HepG2 (cell line): ENCODE results near the gene SPIB. TPM values are rescaled to one million over a fixed set of nuclear protein-coding genes. Genes with fewer than 3 reads are reported as not detected.

Experiments used
- ATAC-seq: fragments of 200-7000 bp; cut with Tn5 transposase; 3 replicates; pipeline ENCODE4 v1.9.1; 2020; ENCODE audit warnings: mild to moderate bottlenecking, moderate library complexity
- BruUV-seq: library from RNA; stranded (reverse); fragments of 400-500 nt; replicated peaks from 2 replicates; lab custom pipeline; 2021; lab: Mats Ljungman, UMichigan
- CTCF ChIA-PET: fragments of 300-600 bp; formaldehyde crosslinking; extraction: SDS; loops from one replicate; lab custom pipeline; 2021; ENCODE audit warnings: low total read pairs, inconsistent platforms, low intra/inter-chr PET ratio; lab: Yijun Ruan, JAX
- POLR2A ChIA-PET: fragments of 350-600 bp; sonication (Branson Sonifier 250); formaldehyde crosslinking; loops from one replicate; lab custom pipeline; 2020; ENCODE audit warnings: antibody characterized with exemption, inconsistent platforms; lab: Yijun Ruan, JAX
- DNase-seq: peaks from one replicate; pipeline ENCODE4 v3.0.0-alpha.2; 2015; ENCODE audit warnings: low spot score
- FAIRE-seq: peaks from 3 replicates; lab custom pipeline; 2011; peaks lifted over from hg19 to GRCh38; lab: Jason Lieb, UNC
- H2AFZ ChIP-seq: one replicate; pipeline ENCODE4 v1.6.1; 2011; ENCODE audit warnings: low read length, inconsistent platforms
- H3K27ac ChIP-seq: fragments of 300-600 bp; 3 replicates; pipeline ENCODE4 v1.8.0; 2011; ENCODE audit warnings: mixed run types, mild to moderate bottlenecking, mixed read lengths, low read length, inconsistent platforms; ENCODE audit not compliant: insufficient read depth; ENCODE audit errors: extremely low read length
- H3K27me3 ChIP-seq, 2 experiments: fragments of 200-600 bp in 1 of 2; 2 replicates in 1 of 2; 3 replicates in 1 of 2; pipeline versions ENCODE4 v1.6.0 to v1.8.0; 2011; ENCODE audit warnings: low read length in 2 of 2, mild to moderate bottlenecking in 2 of 2, moderate library complexity in 2 of 2, inconsistent platforms in 1 of 2; ENCODE audit not compliant: insufficient read depth in 2 of 2, control insufficient read depth in 1 of 2
- H3K36me3 ChIP-seq, 2 experiments: fragments of 200-600 bp in 1 of 2; replicated peaks in 1 of 2; 2 replicates in 1 of 2; 3 replicates in 1 of 2; pipeline versions ENCODE4 v1.5.1 to v1.8.0; 2011; ENCODE audit warnings: low read length in 2 of 2, inconsistent platforms in 1 of 2; ENCODE audit not compliant: insufficient read depth in 2 of 2, control insufficient read depth in 1 of 2
- H3K4me1 ChIP-seq: 2 replicates; pipeline ENCODE4 v1.5.1; 2012; ENCODE audit warnings: low read length, inconsistent platforms; ENCODE audit not compliant: insufficient read depth
- H3K4me2 ChIP-seq: 2 replicates; pipeline ENCODE4 v1.6.0; 2011; ENCODE audit warnings: low read depth, low read length, inconsistent platforms
- H3K4me3 ChIP-seq, 3 experiments: fragments of 200-600 bp in 1 of 3; sonication (generic), shearing (Covaris generic) in 1 of 3; replicated peaks in 1 of 3; 2 replicates each; pipeline ENCODE4 v1.5.1; 2011 to 2016; ENCODE audit warnings: low read length in 3 of 3, inconsistent platforms in 2 of 3, low read depth in 2 of 3, mild to moderate bottlenecking in 2 of 3, control low read depth in 1 of 3, mixed read lengths in 1 of 3; ENCODE audit not compliant: insufficient read depth in 1 of 3
- H3K79me2 ChIP-seq: one replicate; pipeline ENCODE4 v1.6.1; 2011; ENCODE audit warnings: low read length, inconsistent platforms; ENCODE audit not compliant: insufficient read depth
- H3K9ac ChIP-seq: 2 replicates; pipeline ENCODE4 v1.6.0; 2011; ENCODE audit warnings: mild to moderate bottlenecking, low read depth, low read length, inconsistent platforms; ENCODE audit not compliant: insufficient read depth
- H3K9me3 ChIP-seq: 2 replicates; pipeline ENCODE4 v1.5.1; 2012; ENCODE audit warnings: mild to moderate bottlenecking, low read length
- H4K20me1 ChIP-seq: 2 replicates; pipeline ENCODE4 v1.6.0; 2011; ENCODE audit warnings: inconsistent platforms, mild to moderate bottlenecking, low read length, moderate library complexity; ENCODE audit not compliant: insufficient read depth
- CREB3 ChIP-seq: sonication (generic); formaldehyde crosslinking; IDR thresholded peaks from 2 replicates; pipeline ENCODE4 v1.5.0; 2020; ENCODE audit warnings: missing genetic modification reagents
- ETS1 ChIP-seq: sonication (generic); formaldehyde crosslinking; IDR thresholded peaks from 2 replicates; pipeline ENCODE4 v1.4.0; 2020; ENCODE audit warnings: missing genetic modification reagents
- PAXIP1 ChIP-seq: sonication (generic); formaldehyde crosslinking; conservative IDR thresholded peaks from 2 replicates; pipeline ENCODE4 v1.4.0; 2020; ENCODE audit warnings: mild to moderate bottlenecking, missing genetic modification reagents, moderate library complexity
- PBX2 ChIP-seq: IDR thresholded peaks from 2 replicates; pipeline ENCODE4 v1.6.1; 2016; ENCODE audit warnings: control low read depth
- POLR2AphosphoS5 ChIP-seq: IDR thresholded peaks from 2 replicates; pipeline ENCODE4 v1.6.1; 2012; ENCODE audit warnings: low read depth, low read length
- RBM39 ChIP-seq: fragments of 200-400 bp; formaldehyde crosslinking; IDR thresholded peaks from one replicate; pipeline ENCODE4 v1.6.1; 2018; ENCODE audit warnings: antibody characterized with exemption, mild to moderate bottlenecking, low read depth, low read length; ENCODE audit not compliant: poor library complexity, severe bottlenecking
- U2AF2 ChIP-seq: fragments of 200-400 bp; formaldehyde crosslinking; IDR thresholded peaks from 2 replicates; pipeline ENCODE4 v1.6.1; 2017; ENCODE audit warnings: low read depth, mild to moderate bottlenecking, low read length
- ZNF496 ChIP-seq: sonication (generic); formaldehyde crosslinking; IDR thresholded peaks from 2 replicates; pipeline ENCODE4 v1.8.1; 2023; ENCODE audit warnings: mild to moderate bottlenecking, moderate library complexity, missing genetic modification reagents; ENCODE audit not compliant: insufficient replicate concordance
- WGBS: methylation state at CpG from one replicate; pipeline ENCODE4 v1.1.6; 2017; ENCODE audit warnings: low lambda C conversion rate; 5-methylcytosine and 5-hydroxymethylcytosine counted together
- in situ Hi-C: cut with HindIII; loops from 2 replicates; pipeline ENCODE4 v1.10.0; 2017; ENCODE audit warnings: low pct_unique_long_range_greater_than_20kb; ENCODE audit not compliant: extremely low pct_ligation_motif_present
- intact Hi-C: fragments of 100-400 bp; cut with micrococcal nuclease; formaldehyde crosslinking; loops from one replicate; pipeline ENCODE4 v1.10.0; 2022; ENCODE audit not compliant: unreplicated experiment
- polyA plus RNA-seq, 8 experiments: library from polyadenylated mRNA; depleted of rRNA in 3 of 8; stranded (reverse) in 7 of 8; unstranded in 1 of 8; fragments of >200 nt; fragmentation: Illumina TruSeq in 4 of 8; extraction: Trizol in 4 of 8; gene quantifications; 2 replicates each; pipeline versions ENCODE4 v1.2.1 to v1.2.3, GENCODE V29; 2011 to 2016; ENCODE audit warnings: low read depth in 4 of 8, missing spikeins in 1 of 8, mixed read lengths in 1 of 8; ENCODE audit not compliant: insufficient read depth in 1 of 8
- total RNA-seq, 5 experiments: library from RNA; depleted of rRNA; stranded (reverse); fragments of >200 nt; fragmentation: Illumina TruSeq; extraction: Trizol; gene quantifications; 2 replicates each; pipeline ENCODE4 v1.2.3, GENCODE V29; 2016; ENCODE audit warnings: low read depth in 1 of 5

The SPIB gene
- total and polyA plus RNA-seq, 2 of the 13 experiments (the other 11 are each of a cell fraction or from before 2014, with no cell fraction given): 0.04 TPM; not detected in 1

GRCh38 chr19:50394017-50394416 is 24.7 kb upstream of the SPIB start:
- TF ChIP-seq RBM39 (no peak), PAXIP1 (CRISPR knock-in tag) (no peak), POLR2AphosphoS5 (no peak), U2AF2 (no peak), PBX2 (CRISPR knock-in tag) (no peak), ZNF496 (no peak), ETS1 (CRISPR knock-in tag) (no peak), CREB3 (CRISPR knock-in tag) (no peak)
- TF ChIP-seq, all 625 proteins: peak for 0
- CTCF ChIA-PET: no interaction called here
- H2AFZ ChIP-seq: no peak overlapping the region
- H3K27me3 ChIP-seq: no peaks in the 10 kb centered on the region
- H3K9me3 ChIP-seq: no peaks in the 10 kb centered on the region
- peaks cover 11% of the 10 kb centered on the region for H3K79me2 ChIP-seq
- H3K4me1 ChIP-seq: peaks cover 5% of the 10 kb centered on the region
- no peak overlapping the region for H3K9ac ChIP-seq
- DNase-seq (no peak), FAIRE-seq (no peak), ATAC-seq (no peak)
- H4K20me1 ChIP-seq: no peaks in the 10 kb centered on the region
- no peak overlapping the region for H3K4me3 ChIP-seq
- no TSS peak for BruUV-seq
- 100% methylated on average over 9 of the region's 9 CpGs for WGBS
- POLR2A ChIA-PET: interaction anchor here (2.6 kb wide), 1 partner anchor 10 kb away, joined by 7 read pairs; the partner anchor contains the start of gene POLD1
- no peak overlapping the region for H3K27ac ChIP-seq
- in situ Hi-C loops (no loop called here), intact Hi-C loops (no loop called here)
- no peak overlapping the region for H3K4me2 ChIP-seq
- peaks cover 1 to 14% of the 10 kb centered on the region in 2 experiments; a peak in 4 of 5 replicates for H3K36me3 ChIP-seq
